GM18505 (cell line): Measurements from ENCODE around the gene PLXNB2.
A peak's percentile ranks its signal among the peaks of the same experiment; 100 is the strongest.

Source experiments
- ATAC-seq: cut with Tn5 transposase; IDR thresholded peaks from one replicate; pipeline ENCODE4 v1.9.1; 2021; ENCODE audit not compliant: unreplicated experiment
- POLR2A ChIP-seq: IDR thresholded peaks from 4 replicates; pipeline ENCODE4 v1.6.1; 2011; ENCODE audit warnings: borderline replicate concordance; ENCODE audit not compliant: insufficient read depth, insufficient read length; ENCODE audit errors: extremely low read depth

The PLXNB2 gene

DNA sequence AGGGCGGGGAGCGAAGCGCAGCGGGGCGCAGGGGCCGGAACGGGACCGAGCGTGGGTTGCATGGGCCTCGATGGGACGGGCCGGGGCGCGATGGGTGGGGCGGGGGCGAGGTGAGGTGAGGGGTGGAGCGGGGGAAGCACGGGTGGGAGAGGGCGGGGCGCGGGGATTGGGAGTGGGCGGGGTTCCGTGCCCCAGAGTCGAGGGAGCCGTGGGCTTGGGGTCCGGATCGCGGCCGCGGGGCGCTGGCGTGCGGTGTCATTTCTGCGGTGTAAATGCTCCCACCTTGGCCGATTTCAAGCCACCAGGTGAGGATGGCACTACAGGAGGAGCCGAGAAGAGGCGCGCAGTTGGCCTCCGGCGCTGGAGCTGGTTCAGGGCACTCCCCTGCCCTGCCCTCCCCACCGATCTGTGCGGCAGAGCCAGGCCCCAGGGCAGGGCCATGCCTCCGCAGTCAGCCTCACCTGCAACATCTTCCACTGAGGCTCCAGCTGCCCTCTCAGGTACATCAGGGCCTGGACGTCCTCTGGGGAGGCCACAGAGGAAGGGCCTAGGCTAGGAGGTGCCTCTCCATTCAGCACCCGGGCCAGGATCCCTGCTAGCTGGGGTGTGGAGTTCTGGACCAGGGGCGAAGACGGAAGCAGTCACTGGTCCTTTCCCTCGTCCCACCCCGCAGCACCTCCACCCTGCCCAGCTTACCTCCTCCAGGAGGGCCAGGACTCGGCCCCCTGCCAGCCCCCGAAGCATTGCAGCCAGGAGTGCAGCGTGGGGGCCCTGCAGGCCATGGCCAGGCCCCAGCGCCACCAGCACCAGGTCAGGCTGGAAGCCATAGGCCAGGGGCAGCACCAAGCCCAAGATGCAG is 62.0 kb downstream of the PLXNB2 start:
- no peak for TF ChIP-seq POLR2A
- no peak for ATAC-seq

DNA sequence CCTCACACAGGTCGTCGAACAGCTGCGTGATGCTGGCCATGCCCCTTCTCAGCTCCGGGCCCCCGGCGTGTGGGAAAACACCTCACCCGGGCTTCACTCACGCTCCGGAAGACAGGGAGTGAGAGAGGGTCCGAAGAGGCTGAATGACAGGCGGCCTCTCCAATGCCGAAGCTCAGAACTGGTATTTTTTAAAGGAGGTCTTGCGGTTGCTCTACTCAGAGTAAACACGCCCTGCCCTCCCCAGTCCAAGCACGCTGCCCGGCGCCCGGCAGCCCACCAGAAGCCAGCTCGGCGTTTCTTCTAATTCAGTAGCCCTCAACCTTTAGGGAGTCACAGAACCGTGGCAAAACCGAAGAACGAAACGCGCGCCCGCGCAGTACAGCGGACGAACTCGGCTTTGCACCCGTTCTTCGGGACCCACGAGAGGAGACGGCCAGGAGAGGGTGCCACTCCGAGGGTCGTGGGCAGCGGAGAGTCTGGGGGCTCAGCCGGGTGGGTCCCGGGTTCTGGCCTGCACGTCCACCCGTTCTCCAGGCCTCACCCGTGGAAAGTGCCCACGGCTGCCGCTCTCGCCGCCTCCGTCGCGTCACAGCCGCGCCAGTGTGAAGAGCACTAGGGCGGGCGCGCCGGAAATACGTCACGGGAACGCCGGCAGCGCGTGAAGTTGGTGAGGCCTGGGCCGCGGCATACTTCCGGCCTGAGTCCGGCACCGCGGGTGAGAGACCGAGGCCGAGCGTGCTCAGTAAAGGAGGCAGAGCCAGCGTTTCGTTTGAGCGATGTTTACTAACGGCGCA is 62.8 kb downstream of the PLXNB2 start, which contains the start of gene TUBGCP6:
Gene TUBGCP6, minus strand, starts transcription at position 604 of the 794 bp plus-strand sequence. Its CDS starts 564 bp downstream, at position 40.
- peak; percentile 73 for ATAC-seq
- TF ChIP-seq POLR2A = peak; percentile 92

DNA sequence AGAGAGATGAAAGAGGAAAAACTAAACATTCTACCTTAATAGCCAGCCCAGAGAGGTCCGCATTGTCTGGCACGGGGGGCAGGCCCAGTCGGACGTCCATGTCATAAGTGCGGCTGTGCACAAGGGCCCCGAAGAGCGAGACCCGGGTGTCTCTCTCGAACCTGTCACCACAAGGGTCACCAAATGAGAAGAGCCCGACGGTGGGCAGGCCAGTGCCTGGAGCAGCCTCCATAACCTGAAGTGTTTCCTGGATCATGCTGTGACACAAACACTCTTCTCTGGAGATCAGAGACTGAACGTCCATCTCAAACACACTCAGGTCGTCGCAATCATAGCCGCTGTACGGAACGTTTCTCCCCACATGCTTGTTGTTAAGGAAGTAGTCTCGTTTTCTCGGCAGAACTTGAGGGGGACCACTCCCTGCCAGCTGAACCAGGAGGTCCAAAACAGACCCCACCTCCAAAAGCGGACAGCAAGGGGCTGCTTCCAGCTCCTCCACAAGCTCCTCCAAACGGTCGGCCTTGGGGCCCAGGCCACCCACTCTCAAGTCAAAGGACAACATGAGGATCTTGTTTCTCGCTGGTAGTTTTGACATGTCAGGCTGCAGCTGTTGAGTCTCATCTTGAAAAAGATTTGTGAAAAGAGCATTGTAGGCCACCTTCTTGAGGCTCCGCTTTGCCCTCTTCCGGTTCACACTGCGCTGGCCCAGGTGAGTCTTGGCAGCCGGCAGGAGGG is 63.6 kb downstream of the PLXNB2 start:
- no peak for ATAC-seq

DNA sequence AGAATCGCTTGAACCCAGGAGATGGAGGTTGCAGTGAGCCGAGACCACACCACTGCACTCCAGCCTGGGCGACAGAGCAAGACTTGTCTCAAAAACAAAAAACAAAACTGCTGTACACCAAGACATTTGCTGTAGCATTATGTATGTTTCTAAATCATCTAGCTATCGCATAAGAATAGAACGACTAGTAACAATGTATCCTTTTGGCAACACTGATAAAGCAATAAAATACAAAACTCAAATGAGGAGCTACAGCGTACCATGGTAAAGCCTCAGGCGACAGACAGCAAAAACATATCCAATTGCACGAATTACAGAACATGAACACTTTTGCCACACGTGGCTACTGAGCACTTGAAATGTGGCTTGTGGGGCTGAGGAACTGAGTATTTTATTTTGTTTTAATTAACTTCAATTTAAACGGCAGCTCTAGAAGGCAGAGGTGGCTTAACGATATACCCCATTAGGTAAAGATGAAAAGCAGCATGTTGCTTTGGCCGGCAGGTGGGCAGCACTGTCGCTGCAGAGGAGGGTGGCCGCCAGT is 65.0 kb downstream of the PLXNB2 start:
- no peak for ATAC-seq
- no peak for TF ChIP-seq POLR2A

More for the DNA sequence above, 63.6 kb downstream of the PLXNB2 start:
- TF ChIP-seq POLR2A = no peak

DNA sequence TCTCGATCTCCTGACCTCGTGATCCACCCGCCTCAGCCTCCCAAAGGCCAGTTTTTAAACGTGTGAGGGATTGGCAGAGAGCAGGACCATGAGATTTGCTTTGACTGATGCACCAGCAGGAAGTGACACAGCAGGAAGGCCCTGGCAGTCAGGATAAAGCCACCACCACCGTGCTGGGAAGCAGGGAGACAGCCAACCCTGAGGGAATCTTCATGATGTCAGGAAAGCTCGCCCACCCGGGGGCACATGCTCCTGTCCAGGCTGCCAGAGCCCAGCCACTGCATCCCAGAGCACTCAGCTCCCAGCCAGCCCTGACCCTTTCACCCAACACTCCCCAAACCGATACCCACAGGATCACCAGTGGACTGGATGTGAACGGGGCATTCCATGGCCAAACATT is 68.7 kb downstream of the PLXNB2 start:
- no peak for TF ChIP-seq POLR2A
- ATAC-seq = no peak

DNA sequence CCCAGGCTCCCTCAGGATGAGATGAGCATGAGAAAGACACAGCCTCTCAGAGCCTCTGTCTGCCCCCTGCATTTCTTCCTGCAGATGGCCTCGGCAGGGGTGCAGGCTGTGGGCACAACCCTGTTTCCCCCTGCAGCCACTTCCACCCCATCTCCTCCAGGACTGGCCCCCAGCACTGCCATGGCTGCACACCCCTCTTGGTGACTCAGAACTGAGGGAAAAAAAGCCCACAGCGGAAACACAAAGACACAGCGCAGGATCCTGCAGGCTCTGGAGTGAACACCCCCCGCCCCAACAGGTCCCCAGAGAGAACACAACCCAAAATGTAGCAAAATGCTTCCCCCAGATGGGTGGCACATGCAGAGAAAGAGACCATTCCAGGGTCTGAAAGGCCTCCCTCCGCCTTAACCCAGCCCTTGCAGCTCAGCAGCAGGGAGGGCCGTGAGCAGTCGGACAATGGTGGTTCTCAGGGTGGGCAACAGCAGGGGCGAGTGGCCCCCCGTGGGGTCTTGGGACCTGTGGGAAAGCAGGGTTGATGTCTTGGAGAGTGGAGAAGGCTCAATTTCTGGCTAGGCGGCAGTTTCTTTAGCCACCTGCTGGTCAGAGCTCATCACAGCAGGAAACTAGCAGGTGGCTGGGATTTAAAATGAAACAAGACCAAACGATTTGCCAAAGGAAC is 70.6 kb downstream of the PLXNB2 start:
- ATAC-seq = no peak
- TF ChIP-seq POLR2A = no peak

DNA sequence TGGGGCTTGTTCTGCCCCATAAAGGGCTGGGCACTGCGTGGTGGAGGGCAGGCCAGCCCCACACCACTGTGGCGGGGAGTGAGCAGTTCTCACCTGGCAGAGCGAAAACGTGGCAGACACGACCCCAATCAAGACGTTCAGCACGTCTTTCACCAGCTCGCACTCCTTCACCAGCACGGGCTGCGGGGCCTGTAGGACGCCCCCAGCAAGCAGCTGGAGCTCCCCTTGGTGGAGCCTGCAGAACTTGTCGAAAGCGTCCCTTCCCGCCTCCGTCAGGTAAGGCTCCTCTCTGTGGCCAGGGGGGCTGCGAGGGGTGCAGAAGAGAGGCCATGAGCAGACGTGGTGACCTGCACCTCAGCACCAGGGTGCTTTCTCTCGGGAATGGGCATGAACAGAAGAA is 74.2 kb downstream of the PLXNB2 start:
- no peak for TF ChIP-seq POLR2A
- ATAC-seq = no peak

DNA sequence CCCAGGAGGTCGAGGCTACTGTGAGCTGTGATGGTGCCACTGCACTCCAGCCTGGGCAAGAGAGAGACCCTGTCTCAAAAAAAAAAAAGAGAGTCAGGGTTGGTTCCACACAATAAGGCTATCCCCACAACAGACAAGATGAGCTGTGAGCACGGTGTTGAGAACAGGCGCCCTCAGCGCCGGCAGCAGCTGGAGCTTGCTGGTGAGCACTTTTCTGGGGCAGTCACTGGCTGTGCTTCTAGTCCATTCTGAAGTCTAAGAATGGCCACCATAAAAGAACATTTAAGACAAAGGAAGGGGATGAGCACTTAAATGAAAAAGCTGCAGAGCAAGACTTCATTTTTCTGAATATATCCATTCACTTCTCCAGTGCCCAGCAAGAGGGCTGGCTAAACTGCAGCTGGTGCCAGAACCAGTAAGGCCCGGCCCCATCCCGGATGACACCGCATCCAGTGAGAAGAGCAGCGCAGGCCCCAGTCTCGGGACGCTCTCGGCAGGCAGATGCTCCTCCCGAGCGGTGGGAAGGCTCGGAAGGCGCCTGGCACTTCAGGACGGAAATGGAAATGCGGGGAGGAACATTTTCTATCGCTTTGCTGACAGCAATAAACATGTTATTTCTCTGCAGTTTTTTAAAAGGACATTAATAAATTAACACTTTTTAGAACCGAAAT is 74.8 kb downstream of the PLXNB2 start:
- TF ChIP-seq POLR2A = no peak
- no peak for ATAC-seq

DNA sequence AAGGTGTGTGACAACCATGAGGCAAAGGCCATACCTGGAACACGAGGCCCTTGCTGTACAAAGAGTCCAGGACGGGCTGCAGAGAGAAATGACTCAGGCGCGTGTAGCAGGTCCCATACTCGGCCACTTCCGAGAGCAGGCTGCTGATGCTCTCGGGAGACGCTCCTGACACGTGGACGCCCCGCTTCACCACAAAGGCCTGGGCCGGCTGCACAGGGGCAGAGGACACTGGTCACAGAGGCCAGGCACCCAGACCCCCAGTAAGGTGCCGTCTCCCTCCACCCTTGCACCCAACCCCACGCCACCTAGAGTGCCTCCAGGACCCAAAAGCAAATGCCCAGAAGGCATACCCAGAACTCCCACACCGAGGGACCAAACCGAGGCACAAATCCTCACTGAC is 78.1 kb downstream of the PLXNB2 start:
- TF ChIP-seq POLR2A = no peak
- ATAC-seq = no peak

DNA sequence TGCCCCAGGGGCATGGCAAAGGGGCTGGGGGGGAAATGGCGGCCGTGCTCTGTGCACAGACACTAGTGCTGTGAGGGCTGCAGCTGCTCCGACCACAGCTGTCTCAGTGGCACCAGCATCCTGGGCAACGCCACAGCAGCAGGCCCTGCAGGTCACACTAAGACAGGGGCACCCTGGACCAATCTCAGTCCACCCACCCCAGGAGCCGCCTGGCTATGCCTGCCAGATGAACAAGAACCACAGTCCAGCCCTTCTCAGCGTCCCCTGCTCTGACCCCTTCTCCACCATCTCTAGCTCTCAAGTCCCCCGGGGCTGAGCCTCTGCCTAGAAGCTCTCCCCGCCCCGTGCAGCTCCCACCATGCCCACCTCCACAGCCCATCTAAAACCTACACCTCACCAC is 79.1 kb downstream of the PLXNB2 start:
- ATAC-seq = no peak
- TF ChIP-seq POLR2A = no peak

DNA sequence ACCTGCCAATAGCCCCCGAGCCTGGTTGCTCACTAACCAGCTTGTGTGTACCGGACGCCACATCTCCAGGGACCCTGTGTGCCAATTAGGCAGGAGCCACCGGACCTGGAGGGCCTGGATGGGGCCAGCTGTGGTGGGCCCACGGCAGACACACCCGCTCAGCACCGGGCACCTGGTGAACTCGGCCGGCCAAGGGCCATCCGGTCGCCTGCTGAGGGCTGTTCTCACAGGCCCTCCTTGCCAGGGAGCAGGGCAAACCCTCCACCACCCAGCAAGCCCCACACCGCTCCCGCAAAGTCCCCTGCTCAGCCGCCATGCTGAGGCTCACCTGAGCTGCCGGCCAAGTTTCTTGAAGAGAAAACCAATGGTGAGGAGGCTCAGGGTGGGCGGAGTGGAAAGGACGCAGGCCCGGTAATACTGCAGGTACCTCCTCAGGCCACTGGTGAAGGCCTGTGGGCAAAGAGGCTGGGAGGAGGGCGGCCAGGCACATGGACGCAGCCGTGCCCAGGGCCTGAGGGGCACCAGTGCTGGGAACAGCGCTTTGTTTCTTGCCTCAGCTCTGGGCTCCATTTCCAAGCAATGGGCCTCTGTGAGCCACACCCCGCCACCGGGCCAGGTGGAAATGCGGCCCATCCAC is 79.7 kb downstream of the PLXNB2 start:
- no peak for TF ChIP-seq POLR2A

DNA sequence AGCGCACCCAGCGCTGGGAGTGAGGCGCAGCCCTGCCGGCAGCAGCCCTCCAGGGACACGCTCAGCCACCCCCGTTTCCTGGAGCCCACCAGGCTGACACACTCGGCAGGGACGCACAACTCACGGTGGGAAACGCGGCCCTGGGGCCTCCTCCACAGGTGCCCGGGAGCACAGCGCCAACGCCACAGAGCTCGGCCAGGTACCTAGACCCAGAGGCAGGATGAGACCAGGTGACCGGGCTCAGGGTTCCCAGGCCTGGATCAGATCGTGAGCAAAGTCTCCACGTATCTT is 80.6 kb downstream of the PLXNB2 start:
- no peak for TF ChIP-seq POLR2A
- no peak for ATAC-seq

More for the DNA sequence above, 79.7 kb downstream of the PLXNB2 start:
- no peak for ATAC-seq

DNA sequence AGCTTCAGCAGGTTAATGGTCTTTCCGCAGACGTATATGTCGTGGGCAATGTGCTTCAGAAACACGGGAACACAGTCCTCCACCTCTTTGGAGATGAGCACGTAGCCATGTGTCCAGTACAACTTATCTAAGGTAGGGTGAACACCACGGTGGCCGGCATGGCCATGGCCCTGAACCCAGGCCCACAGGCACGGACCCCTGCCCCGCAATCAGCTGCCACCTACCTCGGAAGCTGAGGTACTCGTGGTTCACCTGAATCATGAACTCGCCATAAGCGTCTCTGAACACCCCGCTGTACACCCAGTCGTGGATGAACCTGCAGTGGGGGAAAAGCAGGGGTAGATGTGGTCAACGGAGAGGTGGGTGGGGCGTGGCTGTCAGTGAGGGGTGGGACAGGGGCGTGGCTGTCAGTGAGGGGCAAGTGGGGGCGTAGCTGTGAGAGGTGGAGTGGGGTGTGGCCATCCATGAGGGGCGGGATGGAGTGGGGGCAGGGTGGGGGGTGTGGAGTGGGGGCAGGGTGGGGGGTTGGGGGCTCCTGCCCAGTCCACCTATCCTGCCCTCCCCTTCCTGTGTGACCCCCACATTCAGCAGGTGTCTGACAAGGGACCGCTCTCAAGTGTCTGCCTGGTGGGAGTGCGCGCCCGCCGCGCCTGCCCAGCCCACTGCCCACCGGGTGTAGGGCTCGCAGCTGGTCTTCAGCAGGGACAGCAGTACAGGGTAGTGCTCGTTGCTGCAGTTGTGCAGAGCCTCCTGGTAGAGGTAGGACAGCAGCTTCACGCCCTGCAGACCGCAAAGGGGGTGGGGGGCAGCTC is 81.2 kb downstream of the PLXNB2 start:
- no peak for TF ChIP-seq POLR2A

More for the DNA sequence above, 81.2 kb downstream of the PLXNB2 start:
- no peak for ATAC-seq
